Right atrium auricular region (tissue), 2 donors: ENCODE results near the gene FAM241B. TPM values are rescaled to one million over a fixed set of nuclear protein-coding genes. Genes with fewer than 3 reads are reported as not detected.

Source experiments
- DNase-seq: peaks from one replicate; pipeline ENCODE4 v3.0.0-alpha.2; 2019; ENCODE audit warnings: low spot score
- H3K27ac ChIP-seq, 2 donors: fragments of 200-600 bp; sonication (generic); 1 replicate in 1 of 2; 2 replicates in 1 of 2; pipeline ENCODE4 v1.5.1; 2016 to 2019
- H3K27me3 ChIP-seq, 2 donors: fragments of 200-600 bp; sonication (generic); one replicate each; pipeline versions ENCODE4 v1.5.1 to v1.6.0; 2017 to 2019
- H3K36me3 ChIP-seq: fragments of 200-600 bp; sonication (generic); one replicate; pipeline ENCODE4 v1.5.1; 2016
- H3K4me1 ChIP-seq, 2 donors: fragments of 200-600 bp; sonication (generic); one replicate each; pipeline versions ENCODE4 v1.5.1 to v1.6.0; 2017 to 2019
- H3K4me3 ChIP-seq, 2 donors: fragments of 200-600 bp; sonication (generic); 1 replicate in 1 of 2; 2 replicates in 1 of 2; pipeline ENCODE4 v1.5.1; 2017 to 2019; ENCODE audit warnings: mild to moderate bottlenecking in 1 of 2, moderate library complexity in 1 of 2
- H3K9me3 ChIP-seq, 2 donors: fragments of 200-600 bp; sonication (generic); one replicate each; pipeline ENCODE4 v1.5.1; 2019
- CTCF ChIP-seq, 2 donors: fragments of 200-600 bp; sonication (generic); IDR thresholded peaks; one replicate each; pipeline ENCODE4 v1.5.1; 2019; ENCODE audit warnings: antibody characterized with exemption in 2 of 2
- total RNA-seq, 2 donors: library from RNA; depleted of rRNA; stranded (reverse); fragments of >200 nt; gene quantifications; one replicate each; pipeline ENCODE4 v1.1.0, GENCODE V29; 2016

Gene FAM241B
- total RNA-seq, 2 donors from 2014 or later, result 2.1 to 3.5 TPM

GRCh38 chr10:69648461-69648860 is 18.4 kb downstream of the FAM241B start:
- H3K36me3 ChIP-seq, result no peaks in the 10 kb centered on the region
- no peak overlapping the region for H3K27ac ChIP-seq
- H3K27me3 ChIP-seq, result no peaks in the 10 kb centered on the region
- no peaks in the 10 kb centered on the region for H3K4me1 ChIP-seq
- no peak for DNase-seq
- H3K9me3 ChIP-seq, result no peaks in the 10 kb centered on the region
- TF ChIP-seq CTCF (IDR thresholded peaks at IDR 0.05), result no peak
- H3K4me3 ChIP-seq, result no peak overlapping the region

DNA sequence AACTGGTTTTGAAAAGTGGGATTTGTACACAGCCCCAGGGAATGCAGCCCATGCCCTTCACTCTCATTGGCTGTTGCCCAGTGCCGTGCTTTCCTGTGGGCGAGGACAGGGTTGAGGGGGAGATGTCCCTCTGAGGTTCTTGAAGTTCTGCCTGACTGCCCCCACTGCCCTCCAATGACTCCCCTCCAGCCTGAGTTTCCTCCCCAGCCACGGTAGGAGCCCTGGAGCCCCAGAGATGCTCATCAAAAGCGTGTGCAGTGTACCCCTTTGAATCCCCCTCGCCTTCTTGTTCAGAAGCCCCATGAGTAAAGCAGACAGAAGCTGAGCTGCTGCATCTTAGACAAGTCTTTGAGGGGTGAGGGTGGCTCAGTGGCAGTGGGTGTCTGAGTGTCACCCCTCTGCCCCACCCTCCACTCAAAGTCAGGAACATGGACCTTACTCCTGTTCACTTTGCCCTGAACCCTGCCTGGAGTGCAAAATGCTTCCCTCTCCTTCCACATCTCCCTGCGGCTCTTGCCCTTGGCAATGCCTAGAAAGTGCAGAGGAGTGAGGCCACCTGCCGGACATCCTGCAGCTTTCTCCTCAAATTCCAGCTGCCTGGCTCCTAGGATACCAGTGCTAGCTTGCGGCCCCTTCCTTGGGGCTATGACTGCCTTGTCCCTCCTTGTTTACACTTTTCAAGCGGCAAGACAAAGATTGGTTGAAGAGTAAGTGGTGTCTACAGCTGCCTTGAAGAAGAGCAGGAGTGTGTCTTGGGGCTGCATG is 19.9 kb downstream of the FAM241B start:
- no peaks in the 10 kb centered on the region for H3K4me1 ChIP-seq
- H3K27me3 ChIP-seq, result no peaks in the 10 kb centered on the region
- H3K27ac ChIP-seq, result no peak overlapping the region
- TF ChIP-seq CTCF (IDR thresholded peaks at IDR 0.05), result no peak
- no peaks in the 10 kb centered on the region for H3K36me3 ChIP-seq
- H3K9me3 ChIP-seq, result no peaks in the 10 kb centered on the region
- DNase-seq, result no peak
- no peak overlapping the region for H3K4me3 ChIP-seq

- DNase-seq, result no peak
- Histone ChIP-seq H3K4me1 (no peaks in the 10 kb centered on the region), H3K4me3 (no peak overlapping the region), H3K27me3 (no peaks in the 10 kb centered on the region), H3K36me3 (no peaks in the 10 kb centered on the region), H3K27ac (no peak overlapping the region), H3K9me3 (no peaks in the 10 kb centered on the region)
- no peak for TF ChIP-seq CTCF (IDR thresholded peaks at IDR 0.05)
Measured at GRCh38 chr10:69650589-69651261, 20.7 kb downstream of the FAM241B start.

DNA sequence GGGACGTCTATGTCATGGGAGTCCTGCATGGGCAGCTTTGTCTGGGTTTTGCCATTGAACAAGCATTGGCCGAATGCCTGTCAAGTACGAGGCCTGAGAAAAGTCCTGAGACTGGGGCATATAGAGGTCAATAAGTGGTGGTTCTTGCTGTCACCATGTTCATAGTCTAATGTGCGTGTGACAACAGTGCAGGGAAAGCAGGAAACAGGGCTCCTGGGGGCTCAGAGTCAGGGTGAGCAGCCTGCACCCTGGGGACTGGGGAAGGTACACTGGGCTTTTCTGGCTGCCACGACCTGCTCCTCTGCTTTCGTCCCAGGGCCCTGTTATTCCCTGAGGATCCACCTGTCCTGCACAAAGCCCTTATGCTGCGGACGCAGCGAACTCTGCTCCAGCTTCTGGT is 21.3 kb downstream of the FAM241B start:
- DNase-seq, result no peak
- Histone ChIP-seq H3K36me3 (no peaks in the 10 kb centered on the region), H3K9me3 (no peaks in the 10 kb centered on the region)

DNA sequence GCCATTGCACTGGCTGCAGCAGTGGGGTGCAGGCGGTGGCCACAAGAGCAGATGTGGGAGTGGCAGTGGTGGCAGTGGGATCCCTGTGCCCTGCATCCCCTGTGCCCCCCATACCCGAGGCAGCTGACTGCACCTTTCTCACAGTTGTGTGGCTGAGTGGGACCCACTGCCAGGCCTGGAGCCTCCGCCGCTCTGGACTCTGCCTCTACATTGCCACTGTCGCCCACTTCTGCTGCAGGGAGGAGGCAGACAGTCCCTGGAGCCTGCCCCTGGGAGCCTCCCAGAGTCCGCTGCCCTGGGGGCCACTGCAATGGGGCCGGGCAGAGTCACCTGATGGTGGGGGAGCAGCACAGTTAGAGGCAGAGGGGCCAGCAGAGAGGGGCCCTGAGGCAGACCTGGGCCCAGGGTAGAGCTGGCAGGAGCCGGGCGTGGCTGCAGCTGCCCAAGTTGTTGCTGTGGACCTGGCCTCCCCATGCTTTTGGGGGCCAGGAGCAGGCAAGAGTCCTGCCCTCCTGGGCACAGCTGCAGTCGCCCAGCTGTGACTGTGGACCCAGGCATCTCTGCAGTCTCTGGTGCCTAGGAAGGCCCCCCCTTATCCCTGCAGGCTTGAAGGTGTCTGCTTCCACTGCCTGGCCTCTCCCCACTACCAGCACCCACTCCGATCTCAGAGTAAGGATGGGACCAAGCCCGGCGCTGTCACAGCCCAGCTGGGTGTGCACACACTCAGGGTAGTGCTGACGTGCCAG is 22.2 kb downstream of the FAM241B start:
- Histone ChIP-seq H3K27me3 (no peaks in the 10 kb centered on the region), H3K27ac (no peak overlapping the region), H3K9me3 (no peaks in the 10 kb centered on the region), H3K4me1 (peaks cover 0 to 8% of the 10 kb centered on the region in 2 donors), H3K36me3 (no peaks in the 10 kb centered on the region), H3K4me3 (no peak overlapping the region)
- no peak for TF ChIP-seq CTCF (IDR thresholded peaks at IDR 0.05)
- no peak for DNase-seq

More for the DNA sequence above, 21.3 kb downstream of the FAM241B start:
- Histone ChIP-seq H3K4me3 (no peak overlapping the region), H3K27ac (no peak overlapping the region), H3K27me3 (no peaks in the 10 kb centered on the region), H3K4me1 (no peaks in the 10 kb centered on the region)
- TF ChIP-seq CTCF (IDR thresholded peaks at IDR 0.05), result no peak
